ENCODE measurements around the gene BCL7A.
"Not testable (repeated sequence)": the region's sequence is repeated elsewhere in the genome, so short reads cannot be mapped to it uniquely, and the experiment has no call there.

The BCL7A gene

DNA sequence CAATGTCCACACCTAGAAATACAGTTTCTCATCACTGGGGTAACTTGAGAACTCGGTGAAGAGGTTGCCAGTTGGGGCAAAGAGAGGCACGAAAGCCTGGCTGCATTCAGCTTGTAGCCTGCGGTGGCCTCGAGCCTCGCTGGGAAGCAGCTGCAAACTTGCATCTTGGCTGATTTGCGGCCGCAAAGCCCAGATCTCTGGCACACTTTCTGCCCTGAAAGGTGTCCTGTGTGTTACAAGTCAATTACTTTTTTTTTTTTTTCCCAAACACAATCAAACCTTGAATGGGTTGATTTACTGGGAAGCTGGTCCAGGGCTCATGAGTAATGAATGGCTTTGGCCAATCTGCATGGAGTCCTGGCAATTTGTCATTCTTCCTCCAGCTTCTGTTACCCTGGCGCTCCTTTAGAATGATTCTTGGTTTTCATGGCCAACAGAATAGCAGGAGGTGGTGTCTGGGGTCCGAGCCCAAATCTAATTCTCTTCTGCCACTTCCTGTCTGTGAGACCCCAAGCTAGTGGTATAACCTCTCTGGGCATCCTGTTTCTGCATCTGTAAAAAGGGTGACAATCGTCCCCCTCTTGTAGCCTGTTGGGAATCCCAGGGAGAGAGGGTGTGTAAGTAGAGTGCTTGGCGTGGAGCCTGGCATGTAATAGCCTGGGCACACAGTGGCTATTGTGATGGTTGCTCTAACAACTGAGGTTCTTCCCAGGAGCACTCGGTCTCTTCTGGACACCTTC lies 6.7 kb downstream of the BCL7A start:
- no peak for DNase-seq

DNA sequence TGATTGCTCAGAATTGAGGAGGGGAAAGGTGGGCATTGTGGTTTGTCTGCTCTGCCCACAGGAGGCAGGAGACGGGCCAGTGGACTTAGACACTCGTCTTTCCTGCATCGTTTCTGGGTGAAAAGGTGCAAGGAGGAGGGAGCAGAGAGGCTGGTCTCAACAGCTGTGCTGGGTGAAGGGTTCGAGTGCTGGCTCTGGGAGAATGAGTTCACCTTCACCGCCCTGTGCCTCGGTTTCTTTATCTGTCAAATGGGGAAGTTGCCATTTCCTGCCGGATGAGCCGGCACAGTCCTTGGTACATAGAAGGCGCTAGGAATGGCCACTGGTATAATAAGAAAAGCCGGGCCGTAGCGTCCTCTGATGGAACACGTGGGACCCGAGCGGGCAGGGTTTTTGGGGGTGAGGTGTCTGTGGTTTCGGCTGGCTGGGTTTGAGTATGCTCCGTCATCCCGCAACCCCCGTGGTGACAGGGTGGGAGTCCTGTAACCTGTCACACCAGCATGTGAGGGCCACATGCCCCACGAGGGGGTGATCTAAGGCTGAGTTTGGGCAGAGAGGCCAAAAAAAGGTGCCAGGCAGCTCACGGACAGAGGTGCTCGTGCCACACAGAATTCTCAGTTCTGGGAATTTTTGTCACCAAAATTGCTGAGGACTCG lies 7.3 kb downstream of the BCL7A start:
- peak; percentile 27 for DNase-seq

- no peak for DNase-seq
These were observed 8.1 kb downstream of the BCL7A start for GRCh38 chr12:122029620-122030423.

- no peak for DNase-seq
These were observed 8.8 kb downstream of the BCL7A start for GRCh38 chr12:122030424-122031035.

DNA sequence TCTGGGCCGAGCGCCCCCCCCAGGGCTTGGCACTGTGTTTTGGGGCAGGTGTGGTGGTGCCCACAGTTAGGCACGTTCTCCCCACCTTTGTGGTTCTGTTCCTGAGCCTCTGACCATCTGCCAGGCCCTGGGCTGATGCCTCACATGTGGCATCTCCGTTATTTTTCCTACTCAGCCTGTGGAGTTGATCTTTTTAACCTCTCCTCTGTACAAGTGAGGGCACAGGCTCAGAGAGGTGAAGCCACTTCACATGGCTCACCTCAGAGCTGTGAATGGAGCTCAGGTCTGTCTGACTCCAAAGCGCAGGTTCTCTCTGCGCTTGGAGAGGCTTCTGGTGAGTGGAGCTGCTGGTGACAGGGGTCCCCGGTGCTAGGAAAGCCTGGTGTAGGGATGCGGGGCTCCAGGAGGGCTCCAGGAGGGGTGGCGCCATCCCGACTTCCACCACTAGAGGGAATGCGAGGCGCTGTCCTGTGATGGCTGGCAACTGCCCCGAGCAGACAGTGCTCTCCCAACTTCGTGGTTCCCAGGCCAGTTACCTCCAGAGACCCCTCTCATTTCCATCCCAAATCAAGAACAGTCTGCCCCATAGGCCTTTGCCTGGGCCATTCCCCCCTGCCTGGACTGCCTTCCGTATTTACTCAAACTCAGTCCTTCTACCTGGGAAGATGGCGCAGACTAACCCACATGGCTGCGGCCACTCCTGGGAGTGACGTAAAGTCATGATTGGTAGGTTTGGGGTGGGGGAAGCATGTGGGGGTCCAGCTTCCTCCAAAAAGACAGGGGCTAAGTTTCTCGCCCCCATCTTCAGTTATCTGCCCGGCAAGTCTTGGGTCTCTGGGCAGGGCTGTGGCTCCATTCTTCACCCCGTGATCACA lies 9.9 kb downstream of the BCL7A start:
- peak; percentile 36 for DNase-seq

- DNase-seq: no peak
These were observed 10.9 kb downstream of the BCL7A start for GRCh38 chr12:122032580-122032979.

DNA sequence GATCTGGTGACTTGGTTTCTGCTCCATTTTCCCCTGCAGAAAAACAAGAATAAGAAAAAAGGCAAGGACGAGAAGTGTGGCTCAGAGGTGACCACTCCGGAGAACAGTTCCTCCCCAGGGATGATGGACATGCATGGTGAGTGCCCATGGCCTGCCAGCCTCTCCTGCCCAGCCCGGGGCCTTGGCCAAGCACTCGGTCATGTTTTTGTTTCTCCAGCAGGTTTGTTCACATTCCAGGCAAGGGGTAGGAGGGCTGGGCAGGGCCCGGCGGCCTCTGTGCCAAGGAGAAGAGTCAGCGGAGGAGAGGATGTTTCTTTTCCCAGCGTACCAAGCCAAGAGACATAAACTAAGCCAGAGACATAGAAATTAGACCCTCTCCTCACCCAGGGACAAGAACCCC lies 13.6 kb downstream of the BCL7A start:
- no peak for DNase-seq

- no peak for DNase-seq
These were observed 14.5 kb downstream of the BCL7A start for GRCh38 chr12:122036153-122036552.

- DNase-seq: no peak
These were observed 19.1 kb downstream of the BCL7A start for GRCh38 chr12:122040579-122041386.

- DNase-seq: not testable (repeated sequence)
These were observed 19.8 kb downstream of the BCL7A start for GRCh38 chr12:122041458-122041857.

GRCh38 chr12:122042910-122043309 lies 21.2 kb downstream of the BCL7A start:
- no peak for DNase-seq

DNA sequence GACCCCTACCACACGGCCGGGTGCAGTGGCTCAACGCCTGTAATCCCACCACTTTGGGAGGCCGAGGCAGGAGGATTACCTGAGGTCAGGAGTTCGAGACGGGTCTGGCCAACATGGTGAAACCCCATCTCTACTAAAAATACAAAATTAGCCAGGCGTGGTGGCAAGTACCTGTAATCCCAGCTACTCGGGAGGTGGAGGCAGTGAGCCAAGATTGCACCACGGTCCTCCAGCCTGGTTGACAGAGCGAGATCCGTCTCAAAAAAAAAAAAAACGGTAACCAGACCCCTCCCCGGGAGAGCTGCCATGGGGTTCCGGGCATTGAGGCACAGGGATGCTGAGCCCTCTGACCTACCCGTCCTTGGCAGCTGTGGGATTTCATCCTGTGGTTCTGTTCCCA lies 21.8 kb downstream of the BCL7A start:
- no peak for DNase-seq

GRCh38 chr12:122045262-122045661 lies 23.6 kb downstream of the BCL7A start:
- no peak for DNase-seq

DNA sequence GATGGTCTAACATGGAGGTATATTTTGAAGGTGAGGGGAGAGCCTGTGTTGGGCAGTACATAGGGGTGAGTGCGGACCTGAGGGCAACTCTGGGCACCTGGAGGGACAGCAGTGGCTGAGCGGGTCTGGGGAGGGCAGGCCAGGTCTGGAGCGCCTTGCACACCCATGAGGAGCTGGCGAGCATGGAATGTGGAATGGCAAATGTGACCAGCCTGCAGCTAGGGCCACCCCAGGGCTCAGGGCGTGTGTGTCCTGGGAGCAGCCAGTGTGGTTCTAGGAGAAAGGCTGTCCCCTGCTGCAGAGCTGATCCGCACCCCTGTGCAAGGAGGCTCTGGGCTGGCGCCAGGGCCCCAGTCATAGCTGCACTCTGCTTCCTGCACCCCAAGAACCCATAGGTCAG lies 24.5 kb downstream of the BCL7A start:
- no peak for DNase-seq

GRCh38 chr12:122048151-122048550 lies 26.5 kb downstream of the BCL7A start:
- no peak for DNase-seq

DNA sequence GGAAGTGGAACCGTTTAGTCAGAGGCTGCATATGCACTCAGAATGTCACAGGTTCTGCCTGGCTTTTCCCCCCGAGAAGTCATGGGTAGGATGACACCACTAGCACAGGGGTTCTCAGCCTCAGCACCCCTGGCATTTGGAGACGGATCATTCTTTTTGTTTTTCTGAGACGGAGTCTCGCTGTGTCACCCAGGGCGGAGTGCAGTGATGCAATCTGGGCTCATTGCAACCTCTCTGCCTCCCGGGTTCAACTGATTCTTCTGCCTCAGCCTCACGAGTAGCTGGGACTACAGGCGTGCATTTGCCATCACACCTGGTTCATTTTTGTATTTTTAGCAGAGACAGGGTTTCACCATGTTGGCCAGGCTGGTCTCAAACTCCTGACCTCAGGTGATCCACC lies 28.1 kb downstream of the BCL7A start:
- no peak for DNase-seq

DNA sequence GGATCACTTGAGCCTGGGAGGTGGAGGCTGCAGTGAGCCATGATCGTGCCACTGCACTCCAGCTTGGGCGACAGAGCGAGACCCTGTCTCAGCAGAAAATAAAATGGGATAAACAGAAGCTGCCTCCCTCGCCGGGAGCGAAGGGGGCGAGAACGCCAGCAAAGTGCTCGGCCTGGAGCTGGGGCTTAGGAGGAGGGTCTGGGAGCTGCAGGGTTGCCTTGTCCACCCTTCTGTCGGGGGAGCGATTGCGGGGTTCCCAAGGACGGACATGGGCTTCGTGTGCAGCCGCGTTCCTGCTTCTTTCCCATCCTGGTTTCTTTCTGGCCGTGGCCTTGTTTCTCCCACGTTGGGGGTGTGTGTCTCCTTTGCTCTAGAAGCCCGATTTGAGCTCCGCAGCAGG lies 29.0 kb downstream of the BCL7A start:
- DNase-seq: no peak

DNA sequence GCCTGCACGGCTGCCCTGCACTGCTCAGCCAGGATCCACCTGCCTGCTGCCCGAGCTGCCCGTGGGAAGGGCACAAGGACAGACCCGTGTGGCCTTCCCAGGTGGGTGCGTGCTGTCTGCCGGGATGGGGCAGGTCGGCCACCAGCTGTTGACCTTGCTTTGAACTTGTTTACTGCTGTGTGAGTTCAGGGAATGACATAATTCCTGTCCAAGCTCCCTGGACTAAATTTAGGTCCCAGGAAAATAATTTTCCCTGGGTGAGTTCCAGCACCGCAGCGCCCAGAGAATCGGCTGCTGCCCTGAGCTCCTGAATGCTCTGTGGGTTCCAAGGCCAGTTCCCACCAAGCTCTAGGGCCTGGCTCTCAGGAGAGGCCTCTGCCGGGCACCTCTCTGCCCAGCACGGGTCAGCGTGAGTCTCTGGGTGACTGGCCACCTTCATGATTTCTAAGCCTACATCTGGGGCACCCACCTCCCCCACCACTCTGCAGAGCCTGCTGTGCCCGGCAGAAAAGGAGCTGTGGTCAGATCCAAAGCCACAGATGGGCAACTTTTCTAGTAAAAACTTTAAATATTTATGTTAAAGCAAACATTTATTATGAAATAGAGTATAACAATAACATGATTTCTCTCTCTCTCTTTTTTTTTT lies 29.7 kb downstream of the BCL7A start:
- no peak for DNase-seq

DNA sequence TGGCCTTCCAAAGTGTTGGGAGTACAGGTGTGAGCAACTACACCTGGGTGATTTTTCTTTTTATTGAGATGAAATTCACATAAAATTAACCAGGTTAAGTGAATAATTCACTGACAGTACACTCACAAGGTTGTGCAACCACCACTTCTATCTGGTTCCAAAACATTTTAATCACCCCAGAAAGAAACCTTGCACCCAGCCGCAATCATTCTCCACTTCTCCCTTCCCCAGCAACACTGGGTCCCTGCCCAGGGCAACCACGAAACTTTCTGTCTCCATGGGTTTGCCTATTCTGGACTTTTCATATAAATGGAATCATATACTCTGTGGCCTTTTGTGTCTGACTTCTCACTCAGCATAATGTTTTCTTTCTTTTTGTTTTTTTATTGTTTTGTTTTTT lies 30.6 kb downstream of the BCL7A start:
- DNase-seq: no peak

- no peak for DNase-seq
These were observed 33.3 kb downstream of the BCL7A start for GRCh38 chr12:122054842-122055520.
